Endothelial cell of umbilical vein (primary cell): Measurements from ENCODE around the gene LEAP2. TPM values are rescaled to one million over a fixed set of nuclear protein-coding genes. Genes with fewer than 3 reads are reported as not detected.

Experiments used
- BruUV-seq: library from RNA; stranded (reverse); fragments of 400-500 nt; replicated peaks from 2 replicates; lab custom pipeline; 2021; lab: Mats Ljungman, UMichigan
- CTCF ChIA-PET: fragments of 300-600, 350-600 bp; sonication (Branson Sonifier 250); formaldehyde crosslinking; loops from one replicate; lab custom pipeline; 2021; ENCODE audit warnings: antibody characterized with exemption, inconsistent platforms; lab: Charles Lee
- POLR2A ChIA-PET: fragments of 300-600, 350-600 bp; sonication (Branson Sonifier 250); formaldehyde crosslinking; loops from one replicate; lab custom pipeline; 2021; ENCODE audit warnings: antibody characterized with exemption, inconsistent platforms; lab: Charles Lee
- DNase-seq: peaks from one replicate; pipeline ENCODE4 v3.0.0-alpha.2; 2011; ENCODE audit warnings: low read depth, low spot score
- FAIRE-seq: peaks from 2 replicates; lab custom pipeline; 2011; peaks lifted over from hg19 to GRCh38; lab: Jason Lieb, UNC
- H2AFZ ChIP-seq: 2 replicates; pipeline ENCODE4 v1.6.0; 2012; ENCODE audit warnings: low read depth, low read length, control low read depth, inconsistent platforms
- H3K27ac ChIP-seq: 2 replicates; pipeline ENCODE4 v1.5.1; 2011; ENCODE audit warnings: low read depth, mild to moderate bottlenecking, control low read depth, low read length, moderate library complexity; ENCODE audit not compliant: insufficient read depth
- H3K27me3 ChIP-seq, 2 experiments: 2 replicates each; pipeline versions ENCODE4 v1.6.0 to v1.6.1; 2011; ENCODE audit warnings: low read length in 2 of 2, mixed read lengths in 1 of 2; ENCODE audit not compliant: control insufficient read depth in 2 of 2, insufficient read depth in 2 of 2
- H3K36me3 ChIP-seq, 2 experiments: 2 replicates in 1 of 2; 3 replicates in 1 of 2; pipeline ENCODE4 v1.5.1; 2011; ENCODE audit warnings: low read length in 2 of 2, mild to moderate bottlenecking in 1 of 2, moderate library complexity in 1 of 2; ENCODE audit not compliant: control insufficient read depth in 2 of 2, insufficient read depth in 2 of 2; ENCODE audit errors: extremely low read depth in 1 of 2
- H3K4me1 ChIP-seq: 3 replicates; pipeline ENCODE4 v1.5.1; 2011; ENCODE audit warnings: mild to moderate bottlenecking, low read length; ENCODE audit not compliant: control insufficient read depth, insufficient read depth; ENCODE audit errors: extremely low read depth
- H3K4me2 ChIP-seq: 2 replicates; pipeline ENCODE4 v1.6.1; 2011; ENCODE audit warnings: low read length, control low read depth, mixed read lengths; ENCODE audit not compliant: insufficient read depth
- H3K4me3 ChIP-seq, 3 experiments: fragments of 200-600 bp in 1 of 3; sonication (generic), shearing (Covaris generic) in 1 of 3; replicated peaks in 1 of 3; 2 replicates each; pipeline ENCODE4 v1.5.1; 2011 to 2016; ENCODE audit warnings: control low read depth in 3 of 3, low read length in 3 of 3, mild to moderate bottlenecking in 2 of 3, inconsistent platforms in 1 of 3, low read depth in 1 of 3, moderate library complexity in 1 of 3; ENCODE audit not compliant: insufficient read depth in 1 of 3
- H3K79me2 ChIP-seq: 2 replicates; pipeline ENCODE4 v1.6.0; 2012; ENCODE audit warnings: low read length, inconsistent platforms; ENCODE audit not compliant: control insufficient read depth, insufficient read depth
- H3K9ac ChIP-seq: replicated peaks from 2 replicates; pipeline ENCODE3; 2011; ENCODE audit warnings: low read length, control low read depth; ENCODE audit not compliant: insufficient read depth; ENCODE audit errors: extremely low read depth
- H3K9me1 ChIP-seq: replicated peaks from 3 replicates; pipeline ENCODE4 v1.6.0; 2011; ENCODE audit warnings: mild to moderate bottlenecking, low read length; ENCODE audit not compliant: control insufficient read depth, insufficient read depth; ENCODE audit errors: extremely low read depth
- H3K9me3 ChIP-seq: replicated peaks from 2 replicates; pipeline ENCODE4 v1.5.1; 2012; ENCODE audit warnings: low read length, inconsistent platforms; ENCODE audit not compliant: control insufficient read depth, insufficient read depth
- H4K20me1 ChIP-seq: replicated peaks from 2 replicates; pipeline ENCODE3; 2011; ENCODE audit warnings: mild to moderate bottlenecking, low read length; ENCODE audit not compliant: control insufficient read depth, insufficient read depth; ENCODE audit errors: extremely low read depth
- CTCF ChIP-seq, 2 donors: IDR thresholded peaks; 1 replicate in 1 of 2; 2 replicates in 1 of 2; pipeline ENCODE4 v1.5.1; 2011; ENCODE audit warnings: low read length in 2 of 2, mild to moderate bottlenecking in 2 of 2, moderate library complexity in 2 of 2, control low read depth in 1 of 2, inconsistent platforms in 1 of 2, low read depth in 1 of 2; ENCODE audit not compliant: insufficient read depth in 1 of 2; ENCODE audit errors: extremely low read depth in 1 of 2
- EZH2 ChIP-seq: IDR thresholded peaks from 2 replicates; pipeline ENCODE4 v1.6.1; 2012; ENCODE audit warnings: borderline replicate concordance, low read depth, mild to moderate bottlenecking, moderate library complexity, low read length, inconsistent platforms; ENCODE audit not compliant: severe bottlenecking
- FOS ChIP-seq: IDR thresholded peaks from 2 replicates; pipeline ENCODE4 v1.6.1; 2011; ENCODE audit warnings: mild to moderate bottlenecking, low read length, moderate library complexity, borderline replicate concordance; ENCODE audit not compliant: insufficient read depth
- GATA2 ChIP-seq: IDR thresholded peaks from 2 replicates; pipeline ENCODE4 v1.7.0; 2011; ENCODE audit warnings: low read depth, mild to moderate bottlenecking, moderate library complexity, mixed read lengths, low read length; ENCODE audit not compliant: insufficient read length, insufficient read depth
- JUN ChIP-seq: IDR thresholded peaks from 2 replicates; pipeline ENCODE4 v1.6.1; 2011; ENCODE audit warnings: borderline replicate concordance, low read depth; ENCODE audit not compliant: insufficient read length, insufficient read depth
- MAX ChIP-seq: IDR thresholded peaks from 2 replicates; pipeline ENCODE4 v1.6.1; 2011; ENCODE audit not compliant: insufficient read depth, insufficient read length
- MYC ChIP-seq: IDR thresholded peaks from one replicate; pipeline ENCODE4 v1.6.1; 2011; ENCODE audit warnings: mild to moderate bottlenecking, low read depth, low read length
- POLR2A ChIP-seq: IDR thresholded peaks from 2 replicates; pipeline ENCODE4 v1.6.1; 2012; ENCODE audit warnings: low read depth, mild to moderate bottlenecking, control low read depth, low read length
- POLR2AphosphoS5 ChIP-seq: IDR thresholded peaks from 2 replicates; pipeline ENCODE4 v1.6.1; 2012; ENCODE audit warnings: low read depth, mild to moderate bottlenecking, control low read depth, low read length, moderate library complexity; ENCODE audit not compliant: insufficient read depth
- dilution Hi-C: fragments of 300-500 bp; cut with MboI; formaldehyde crosslinking; loops from one replicate; pipeline ENCODE4 v1.15.0; 2019; ENCODE audit warnings: low sequenced_read_pairs; ENCODE audit not compliant: extremely low pct_ligation_motif_present
- intact Hi-C: fragments of 100-400 bp; cut with micrococcal nuclease; formaldehyde crosslinking; loops from one replicate; pipeline ENCODE4 v1.10.0; 2022
- polyA plus RNA-seq, 4 experiments: library from polyadenylated mRNA; depleted of rRNA in 3 of 4; stranded (reverse) in 3 of 4; unstranded in 1 of 4; fragments of >200 nt; gene quantifications; 2 replicates each; pipeline versions ENCODE4 v1.2.1 to v1.2.3, GENCODE V29; 2011 to 2012; ENCODE audit warnings: missing spikeins in 1 of 4
- total RNA-seq: library from RNA; stranded (reverse); gene quantifications from 2 replicates; pipeline ENCODE4 v1.2.3, GENCODE V29; 2021

Gene LEAP2
- total and polyA plus RNA-seq, 2 donors (not counting 3 experiments of a cell fraction or from before 2014, with no cell fraction given): 0.37 to 0.40 TPM

- ChIA-PET POLR2A (no interaction called here), CTCF (interaction anchor here (1.0 kb wide), 1 partner anchor 318 kb away, joined by 4 read pairs; no protein-coding TSS in a partner anchor)
- no peak overlapping the region for H3K9ac ChIP-seq
- no peak overlapping the region for H3K4me3 ChIP-seq
- TF ChIP-seq EZH2: no peak
- no peak for TF ChIP-seq MAX
- dilution Hi-C loops: no loop called here
- intact Hi-C loops: loop anchor here (5.0 to 10.0 kb wide), 3 partner anchors 297 to 530 kb away; partner anchors contain the start of gene SLC22A4
- BruUV-seq: no TSS peak
- H3K4me2 ChIP-seq: no peak overlapping the region
- no peak overlapping the region for H3K27ac ChIP-seq
- no peak overlapping the region for H2AFZ ChIP-seq
- FAIRE-seq (no peak), DNase-seq (no peak)
- peaks cover 10% of the 10 kb centered on the region for H3K4me1 ChIP-seq
- H3K36me3 ChIP-seq: peaks cover 2 to 4% of the 10 kb centered on the region in 2 experiments
- H3K9me1 ChIP-seq: no peaks in the 10 kb centered on the region
- no peaks in the 10 kb centered on the region for H4K20me1 ChIP-seq
- no peaks in the 10 kb centered on the region for H3K79me2 ChIP-seq
- no peaks in the 10 kb centered on the region for H3K9me3 ChIP-seq
- H3K27me3 ChIP-seq: no peaks in the 10 kb centered on the region
Observed at GRCh38 chr5:132824426-132824825, 49.0 kb upstream of the LEAP2 start.

- no peaks in the 10 kb centered on the region for H3K79me2 ChIP-seq
- peaks cover 2 to 4% of the 10 kb centered on the region in 2 experiments for H3K36me3 ChIP-seq
- H3K27me3 ChIP-seq: no peaks in the 10 kb centered on the region
- H3K4me2 ChIP-seq: no peak overlapping the region
- H3K9me1 ChIP-seq: no peaks in the 10 kb centered on the region
- no TSS peak for BruUV-seq
- TF ChIP-seq POLR2AphosphoS5 (no peak), MYC (no peak), GATA2 (no peak), JUN (no peak), FOS (no peak), CTCF (IDR thresholded peaks at IDR 0.05; ENCODE audit: extremely low read depth in 1 of 2, insufficient read depth in 1 of 2, low read depth in 1 of 2, low read length in 2 of 2) (no peak), MAX (no peak), POLR2A (no peak), EZH2 (no peak)
- POLR2A ChIA-PET: no interaction called here
- no peak overlapping the region for H3K27ac ChIP-seq
- H3K4me3 ChIP-seq: no peak overlapping the region
- peaks cover 12% of the 10 kb centered on the region for H3K4me1 ChIP-seq
- no peak for DNase-seq
- H4K20me1 ChIP-seq: no peaks in the 10 kb centered on the region
- intact Hi-C loops: loop anchor here (10.0 kb wide), 1 partner anchor 530 kb away; the partner anchor contains the start of gene SLC22A4
- no peaks in the 10 kb centered on the region for H3K9me3 ChIP-seq
- H2AFZ ChIP-seq: no peak overlapping the region
- dilution Hi-C loops: no loop called here
- no peak for FAIRE-seq
- H3K9ac ChIP-seq: no peak overlapping the region
- CTCF ChIA-PET: no interaction called here
Observed at GRCh38 chr5:132825033-132825833, 48.2 kb upstream of the LEAP2 start.
